Transverse colon (tissue), 4 donors: ENCODE data around the gene NME3. TPM values are rescaled to one million over a fixed set of nuclear protein-coding genes. Genes with fewer than 3 reads are reported as not detected.

ENCODE experiments used
- DNase-seq: peaks from one replicate; pipeline ENCODE4 v3.0.0-alpha.2; 2019
- H3K27ac ChIP-seq, 4 donors: fragments of 200-600 bp; sonication (generic); 2 replicates each; pipeline ENCODE4 v1.5.1; 2016 to 2018; ENCODE audit warnings: inconsistent platforms in 4 of 4
- H3K27me3 ChIP-seq: fragments of 200-600 bp; sonication (generic); 2 replicates; pipeline ENCODE4 v1.5.1; 2017; ENCODE audit warnings: inconsistent platforms
- H3K36me3 ChIP-seq, 4 donors: fragments of 200-600 bp; sonication (generic); 2 replicates each; pipeline ENCODE4 v1.5.1; 2017 to 2019; ENCODE audit warnings: inconsistent platforms in 4 of 4
- H3K4me1 ChIP-seq, 4 donors: fragments of 200-600 bp; sonication (generic); 2 replicates each; pipeline ENCODE4 v1.5.1; 2017 to 2020; ENCODE audit warnings: inconsistent platforms in 4 of 4
- H3K4me3 ChIP-seq, 4 donors: fragments of 200-600 bp; sonication (generic); 1 replicate in 1 of 4; 2 replicates in 3 of 4; pipeline versions ENCODE4 v1.5.1 to v1.6.1; 2017 to 2019; ENCODE audit warnings: inconsistent platforms in 4 of 4
- H3K9me3 ChIP-seq, 2 donors: fragments of 200-600 bp; sonication (generic); 2 replicates each; pipeline ENCODE4 v1.5.1; 2017 to 2019; ENCODE audit warnings: inconsistent platforms in 2 of 2
- EP300 ChIP-seq: sonication (generic); formaldehyde crosslinking; IDR thresholded peaks from one replicate; pipeline ENCODE4 v1.6.1; 2017; ENCODE audit warnings: antibody characterized with exemption, low read depth
- POLR2A ChIP-seq: fragments of 450-650 bp; IDR thresholded peaks from one replicate; pipeline ENCODE4 v1.6.1; 2016; ENCODE audit warnings: antibody characterized with exemption, mild to moderate bottlenecking, moderate library complexity
- POLR2AphosphoS5 ChIP-seq, 3 donors: sonication (generic); formaldehyde crosslinking; IDR thresholded peaks; one replicate each; pipeline ENCODE4 v1.6.1; 2016; ENCODE audit warnings: antibody characterized with exemption in 3 of 3
- WGBS, 2 donors: methylation state at CpG; one replicate each; pipeline ENCODE4 v1.1.5; 2018; ENCODE audit warnings: low coverage in 1 of 2; 5-methylcytosine and 5-hydroxymethylcytosine counted together
- in situ Hi-C, 4 donors: fragments of 200-750 bp; cut with MboI; loops; one replicate each; pipeline versions ENCODE4 v1.15.0 to v1.15.1; 2017; ENCODE audit warnings: low sequenced_read_pairs in 3 of 4, low pct_ligation_motif_present in 1 of 4, low pct_unique_long_range_greater_than_20kb in 1 of 4
- intact Hi-C: fragments of 100-400 bp; cut with DNase I; formaldehyde crosslinking; loops from one replicate; pipeline ENCODE4 v1.15.1; 2023; ENCODE audit warnings: low total_unique reads
- total RNA-seq, 4 donors: library from RNA; depleted of rRNA; stranded (reverse); fragments of >200 nt; gene quantifications; one replicate each; pipeline ENCODE4 v1.1.0, GENCODE V29; 2016
- TF ChIP-seq, protein P1 (sequence below), 5 experiments: fragments of 200-600 bp in 3 of 5; fragments of 450-650 bp in 2 of 5; sonication (generic) in 3 of 5; IDR thresholded peaks; 1 replicate in 2 of 5; 2 replicates in 3 of 5; pipeline ENCODE4 v1.5.1; 2016 to 2017; ENCODE audit warnings: antibody characterized with exemption in 5 of 5, inconsistent platforms in 3 of 5, mild to moderate bottlenecking in 2 of 5, moderate library complexity in 1 of 5

The NME3 gene
- total RNA-seq, 4 donors from 2014 or later: 116 to 286 (median 132) TPM

DNA sequence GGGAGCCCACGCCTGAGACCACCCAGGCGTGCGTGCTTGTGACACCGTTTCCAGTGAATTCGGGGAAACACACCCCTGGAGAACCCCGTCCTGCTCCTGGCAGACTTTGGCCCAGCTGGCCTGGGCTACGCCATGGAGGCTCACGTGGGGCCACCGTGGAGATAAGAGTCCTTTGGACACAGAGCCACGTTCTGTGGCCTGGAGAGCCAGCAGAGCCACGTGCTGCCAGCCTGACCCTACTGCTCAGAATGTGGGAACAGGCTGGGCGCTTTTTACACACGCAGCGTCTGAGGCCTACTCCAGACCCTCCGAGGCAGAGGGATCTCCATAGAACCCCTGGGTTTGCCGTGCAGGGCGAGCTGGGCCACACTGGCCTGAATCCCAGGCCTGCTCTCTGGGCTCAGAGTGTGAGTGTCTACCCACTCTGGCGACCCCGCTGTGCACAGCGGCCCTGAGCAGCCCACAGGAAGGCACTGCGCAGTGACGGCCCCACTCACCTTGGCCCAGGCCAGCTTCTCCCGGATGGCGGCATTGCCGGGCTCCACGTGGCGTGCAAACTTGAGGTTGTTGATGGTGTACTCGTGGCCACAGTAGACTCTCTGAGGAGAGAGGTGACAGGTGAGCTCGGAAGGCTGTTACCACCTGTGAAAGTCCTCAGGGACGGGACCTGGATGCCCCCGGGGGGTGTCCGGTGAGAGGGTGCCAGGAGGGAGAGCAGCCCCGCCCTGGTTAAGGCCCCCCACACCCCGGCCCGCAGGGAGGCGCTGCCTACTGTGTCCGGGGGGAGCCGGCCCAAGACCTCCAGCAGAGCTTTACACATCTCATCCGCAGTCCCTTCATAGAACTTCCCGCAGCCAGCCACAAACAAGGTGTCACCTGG is 45.3 kb upstream of the NME3 start:
- intact Hi-C loops: no loop called here
- Histone ChIP-seq H3K27me3 (no peaks in the 10 kb centered on the region), H3K27ac (no peak overlapping the region), H3K4me3 (no peak overlapping the region), H3K36me3 (peaks cover 0 to 24% (median 3%) of the 10 kb centered on the region in 4 donors), H3K9me3 (no peaks in the 10 kb centered on the region), H3K4me1 (peaks cover 0 to 8% (median 6%) of the 10 kb centered on the region in 4 donors)
- DNase-seq: no peak
- 74 to 92% methylated on average over 4 to 33 of the region's 40 CpGs for WGBS, 2 donors
- in situ Hi-C loops: no loop called here
- TF ChIP-seq, protein P1, sequence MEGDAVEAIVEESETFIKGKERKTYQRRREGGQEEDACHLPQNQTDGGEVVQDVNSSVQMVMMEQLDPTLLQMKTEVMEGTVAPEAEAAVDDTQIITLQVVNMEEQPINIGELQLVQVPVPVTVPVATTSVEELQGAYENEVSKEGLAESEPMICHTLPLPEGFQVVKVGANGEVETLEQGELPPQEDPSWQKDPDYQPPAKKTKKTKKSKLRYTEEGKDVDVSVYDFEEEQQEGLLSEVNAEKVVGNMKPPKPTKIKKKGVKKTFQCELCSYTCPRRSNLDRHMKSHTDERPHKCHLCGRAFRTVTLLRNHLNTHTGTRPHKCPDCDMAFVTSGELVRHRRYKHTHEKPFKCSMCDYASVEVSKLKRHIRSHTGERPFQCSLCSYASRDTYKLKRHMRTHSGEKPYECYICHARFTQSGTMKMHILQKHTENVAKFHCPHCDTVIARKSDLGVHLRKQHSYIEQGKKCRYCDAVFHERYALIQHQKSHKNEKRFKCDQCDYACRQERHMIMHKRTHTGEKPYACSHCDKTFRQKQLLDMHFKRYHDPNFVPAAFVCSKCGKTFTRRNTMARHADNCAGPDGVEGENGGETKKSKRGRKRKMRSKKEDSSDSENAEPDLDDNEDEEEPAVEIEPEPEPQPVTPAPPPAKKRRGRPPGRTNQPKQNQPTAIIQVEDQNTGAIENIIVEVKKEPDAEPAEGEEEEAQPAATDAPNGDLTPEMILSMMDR (IDR thresholded peaks at IDR 0.05): no peak
- TF ChIP-seq EP300: no peak
- TF ChIP-seq POLR2A: no peak
- no peak for TF ChIP-seq POLR2AphosphoS5 (IDR thresholded peaks at IDR 0.05)

DNA sequence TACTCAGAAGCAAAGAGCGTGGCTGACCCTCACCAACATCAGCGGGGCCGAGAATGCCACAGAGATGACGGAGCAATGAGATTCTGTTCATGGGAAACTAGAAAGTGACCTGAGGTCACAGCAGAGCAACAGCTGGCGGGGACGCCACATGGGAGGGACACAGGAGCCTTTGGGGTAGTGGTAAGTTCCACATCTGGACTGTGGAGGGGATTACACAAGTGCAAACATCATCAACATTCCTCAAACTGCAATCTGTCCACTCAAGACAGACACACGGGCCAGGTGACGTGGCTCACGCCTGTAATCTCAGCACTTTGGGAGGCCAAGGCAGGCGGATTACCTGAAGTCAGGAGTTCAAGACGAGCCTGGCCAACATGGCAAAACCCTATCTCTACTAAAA is 44.1 kb upstream of the NME3 start:
- no peak overlapping the region for H3K4me3 ChIP-seq
- H3K9me3 ChIP-seq: no peaks in the 10 kb centered on the region
- intact Hi-C loops: no loop called here
- H3K4me1 ChIP-seq: peaks cover 0 to 8% (median 6%) of the 10 kb centered on the region in 4 donors
- TF ChIP-seq POLR2AphosphoS5 (IDR thresholded peaks at IDR 0.05) (no peak), POLR2A (no peak), EP300 (no peak)
- TF ChIP-seq, protein P1 (IDR thresholded peaks at IDR 0.05): no peak
- H3K27me3 ChIP-seq: no peaks in the 10 kb centered on the region
- H3K36me3 ChIP-seq: peaks cover 0 to 18% (median 3%) of the 10 kb centered on the region in 4 donors
- no peak for DNase-seq
- in situ Hi-C loops: no loop called here
- H3K27ac ChIP-seq: no peak overlapping the region
- 83 to 89% methylated on average over 10 to 11 of the region's 11 CpGs for WGBS, 2 donors

DNA sequence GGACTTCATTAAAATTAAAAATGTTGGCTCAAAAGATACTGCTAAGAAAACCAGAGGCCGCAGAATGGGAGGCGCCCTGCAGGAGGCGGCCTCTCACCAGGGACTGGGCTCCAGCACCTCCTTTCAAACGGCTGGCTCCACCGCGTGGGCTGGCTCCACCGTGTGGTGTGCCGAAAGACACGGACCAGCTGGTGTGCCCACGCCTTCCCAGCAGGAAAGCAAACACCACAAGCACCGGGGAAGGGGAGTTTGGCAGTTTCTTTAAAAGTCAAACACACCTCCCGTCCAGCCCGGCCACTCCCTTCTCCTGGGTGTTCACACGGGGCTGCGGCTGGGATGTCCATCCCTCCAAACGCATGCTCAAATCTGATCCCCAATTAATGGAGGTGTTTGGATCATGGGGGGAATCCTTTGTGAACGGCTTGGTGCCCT is 41.4 kb upstream of the NME3 start:
- no peak overlapping the region for H3K4me3 ChIP-seq
- H3K27ac ChIP-seq: peak overlapping the region in 2 of 4 donors; percentile 21 to 22
- H3K4me1 ChIP-seq: peaks cover 0 to 8% (median 6%) of the 10 kb centered on the region in 4 donors
- intact Hi-C loops: loop anchor here (1.0 kb wide), 1 partner anchor 24 kb away; no protein-coding TSS in a partner anchor
- in situ Hi-C loops: no loop called here
- H3K36me3 ChIP-seq: peaks cover 0 to 28% (median 8%) of the 10 kb centered on the region in 4 donors
- no peaks in the 10 kb centered on the region for H3K9me3 ChIP-seq
- H3K27me3 ChIP-seq: no peaks in the 10 kb centered on the region
- peak; percentile 68 for DNase-seq
- 27% methylated on average over 17 of the region's 17 CpGs; no CpG with 5 or more reads in 1 of the 2 donors for WGBS, 2 donors
- no peak for TF ChIP-seq EP300
- TF ChIP-seq, protein P1 (IDR thresholded peaks at IDR 0.05): peak; percentile 30 to 59 (median 46)

DNA sequence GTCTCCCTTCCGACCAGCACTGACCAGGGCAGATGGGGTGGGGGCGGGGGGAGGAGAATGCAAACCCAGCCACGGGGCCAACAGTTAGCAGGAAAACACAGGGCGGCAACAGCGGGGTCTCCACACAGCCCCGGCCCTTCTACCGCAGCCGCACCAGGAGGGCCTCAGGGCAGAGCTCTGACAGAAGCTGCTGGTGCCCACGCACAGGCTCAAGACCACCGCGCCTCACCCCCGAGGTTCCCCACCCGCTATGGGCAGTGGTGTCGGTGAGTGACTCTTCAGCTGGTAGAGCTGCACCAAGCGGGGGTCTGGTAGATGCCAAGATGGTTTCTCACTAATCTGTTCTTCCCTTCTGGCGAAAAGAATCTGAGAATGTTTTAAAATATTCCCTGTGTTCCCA is 39.2 kb upstream of the NME3 start:
- Histone ChIP-seq H3K4me3 (no peak overlapping the region), H3K27ac (no peak overlapping the region), H3K4me1 (peaks cover 0 to 8% (median 6%) of the 10 kb centered on the region in 4 donors), H3K9me3 (no peaks in the 10 kb centered on the region), H3K27me3 (no peaks in the 10 kb centered on the region), H3K36me3 (peaks cover 0 to 25% (median 11%) of the 10 kb centered on the region in 4 donors)
- 90 to 97% methylated on average over 2 to 16 of the region's 16 CpGs for WGBS, 2 donors
- DNase-seq: no peak
- TF ChIP-seq, protein P1 (IDR thresholded peaks at IDR 0.05): no peak
- TF ChIP-seq EP300 (no peak), POLR2A (no peak), POLR2AphosphoS5 (IDR thresholded peaks at IDR 0.05) (no peak)
- intact Hi-C loops (no loop called here), in situ Hi-C loops (no loop called here)
